ENCODE results near the gene RAB11A. TPM values are rescaled to one million over a fixed set of nuclear protein-coding genes. Genes with fewer than 3 reads are reported as not detected.

The RAB11A gene
- total RNA-seq, 1 experiment from 2014 or later, result 263 TPM

DNA sequence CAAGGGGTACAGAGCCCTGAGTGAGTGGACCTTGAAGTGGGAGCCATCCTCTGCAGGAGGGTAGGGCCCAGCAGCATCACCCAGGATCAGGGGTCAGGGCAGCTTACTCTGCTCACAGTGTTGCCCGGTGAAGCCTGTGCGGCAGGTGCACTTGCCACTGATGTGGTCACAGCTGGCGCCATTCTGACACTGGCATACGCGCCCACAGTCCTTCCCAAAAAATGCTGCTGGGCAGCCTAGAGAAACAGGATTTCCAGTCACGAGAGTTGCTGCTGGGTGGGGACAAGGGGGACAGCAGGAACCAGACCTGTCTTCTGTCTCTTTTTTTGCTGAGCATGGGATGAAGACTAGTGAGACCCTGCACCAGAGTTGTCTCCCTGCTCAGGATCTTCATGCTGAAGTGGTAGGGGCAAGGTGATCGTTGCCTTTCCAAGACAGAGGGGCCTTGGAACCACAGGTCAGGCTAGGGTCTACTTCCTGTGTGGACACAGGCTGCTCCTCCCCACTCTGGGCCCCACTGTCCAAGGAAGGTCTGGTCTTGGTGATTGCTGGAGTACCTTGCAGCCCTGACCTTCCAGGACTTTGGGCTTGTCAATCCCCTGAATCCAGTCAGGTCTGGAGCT lies 46.9 kb downstream of the RAB11A start:
- Histone ChIP-seq H3K4me1 (ENCODE audit: control insufficient read depth, insufficient read depth, low read length) (no peaks in the 10 kb centered on the region), H3K4me3 (ENCODE audit: low read depth in 2 of 2, low read length in 2 of 2) (no peak overlapping the region), H3K36me3 (ENCODE audit: control insufficient read depth, insufficient read depth, low read length) (no peaks in the 10 kb centered on the region; the same call in 1 of the 2 replicates), H3K9me3 (ENCODE audit: control insufficient read depth, insufficient read depth, low read depth, low read length) (no peaks in the 10 kb centered on the region), H3K27ac (ENCODE audit: low read length) (no peak overlapping the region), H3K27me3 (ENCODE audit: control insufficient read depth, insufficient read depth, low read length) (no peaks in the 10 kb centered on the region)
- CTCF ChIA-PET, result interaction anchor here (0.6 to 1.5 kb wide), 2 partner anchors 13 to 100 kb away, joined by 3 to 5 read pairs; no protein-coding TSS in a partner anchor
- POLR2A ChIA-PET, result no interaction called here
- DNase-seq (ENCODE audit: low read depth, low spot score), result no peak
- intact Hi-C loops (cut with micrococcal nuclease; ENCODE audit: unreplicated experiment), result no loop called here
- BruUV-seq (replicated peaks), result no TSS peak
- 0 out of 2 replicates have a peak, but pooled peaks have one; percentile 5 for ATAC-seq
- no peak for TF ChIP-seq SIN3A (IDR thresholded peaks at IDR 0.05; ENCODE audit: borderline replicate concordance, insufficient read depth, low read depth, low read length)
- no peak for TF ChIP-seq POLR2AphosphoS5 (IDR thresholded peaks at IDR 0.05; ENCODE audit: low read depth, low read length)
- TF ChIP-seq, protein P1, sequence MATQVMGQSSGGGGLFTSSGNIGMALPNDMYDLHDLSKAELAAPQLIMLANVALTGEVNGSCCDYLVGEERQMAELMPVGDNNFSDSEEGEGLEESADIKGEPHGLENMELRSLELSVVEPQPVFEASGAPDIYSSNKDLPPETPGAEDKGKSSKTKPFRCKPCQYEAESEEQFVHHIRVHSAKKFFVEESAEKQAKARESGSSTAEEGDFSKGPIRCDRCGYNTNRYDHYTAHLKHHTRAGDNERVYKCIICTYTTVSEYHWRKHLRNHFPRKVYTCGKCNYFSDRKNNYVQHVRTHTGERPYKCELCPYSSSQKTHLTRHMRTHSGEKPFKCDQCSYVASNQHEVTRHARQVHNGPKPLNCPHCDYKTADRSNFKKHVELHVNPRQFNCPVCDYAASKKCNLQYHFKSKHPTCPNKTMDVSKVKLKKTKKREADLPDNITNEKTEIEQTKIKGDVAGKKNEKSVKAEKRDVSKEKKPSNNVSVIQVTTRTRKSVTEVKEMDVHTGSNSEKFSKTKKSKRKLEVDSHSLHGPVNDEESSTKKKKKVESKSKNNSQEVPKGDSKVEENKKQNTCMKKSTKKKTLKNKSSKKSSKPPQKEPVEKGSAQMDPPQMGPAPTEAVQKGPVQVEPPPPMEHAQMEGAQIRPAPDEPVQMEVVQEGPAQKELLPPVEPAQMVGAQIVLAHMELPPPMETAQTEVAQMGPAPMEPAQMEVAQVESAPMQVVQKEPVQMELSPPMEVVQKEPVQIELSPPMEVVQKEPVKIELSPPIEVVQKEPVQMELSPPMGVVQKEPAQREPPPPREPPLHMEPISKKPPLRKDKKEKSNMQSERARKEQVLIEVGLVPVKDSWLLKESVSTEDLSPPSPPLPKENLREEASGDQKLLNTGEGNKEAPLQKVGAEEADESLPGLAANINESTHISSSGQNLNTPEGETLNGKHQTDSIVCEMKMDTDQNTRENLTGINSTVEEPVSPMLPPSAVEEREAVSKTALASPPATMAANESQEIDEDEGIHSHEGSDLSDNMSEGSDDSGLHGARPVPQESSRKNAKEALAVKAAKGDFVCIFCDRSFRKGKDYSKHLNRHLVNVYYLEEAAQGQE (IDR thresholded peaks at IDR 0.05; ENCODE audit: insufficient read depth in 1 of 2, low read depth in 2 of 2, low read length in 1 of 2), result no peak
- TF ChIP-seq TCF7L2 (IDR thresholded peaks at IDR 0.05; ENCODE audit: low read depth, low read length), result no peak
- TF ChIP-seq, protein P2, sequence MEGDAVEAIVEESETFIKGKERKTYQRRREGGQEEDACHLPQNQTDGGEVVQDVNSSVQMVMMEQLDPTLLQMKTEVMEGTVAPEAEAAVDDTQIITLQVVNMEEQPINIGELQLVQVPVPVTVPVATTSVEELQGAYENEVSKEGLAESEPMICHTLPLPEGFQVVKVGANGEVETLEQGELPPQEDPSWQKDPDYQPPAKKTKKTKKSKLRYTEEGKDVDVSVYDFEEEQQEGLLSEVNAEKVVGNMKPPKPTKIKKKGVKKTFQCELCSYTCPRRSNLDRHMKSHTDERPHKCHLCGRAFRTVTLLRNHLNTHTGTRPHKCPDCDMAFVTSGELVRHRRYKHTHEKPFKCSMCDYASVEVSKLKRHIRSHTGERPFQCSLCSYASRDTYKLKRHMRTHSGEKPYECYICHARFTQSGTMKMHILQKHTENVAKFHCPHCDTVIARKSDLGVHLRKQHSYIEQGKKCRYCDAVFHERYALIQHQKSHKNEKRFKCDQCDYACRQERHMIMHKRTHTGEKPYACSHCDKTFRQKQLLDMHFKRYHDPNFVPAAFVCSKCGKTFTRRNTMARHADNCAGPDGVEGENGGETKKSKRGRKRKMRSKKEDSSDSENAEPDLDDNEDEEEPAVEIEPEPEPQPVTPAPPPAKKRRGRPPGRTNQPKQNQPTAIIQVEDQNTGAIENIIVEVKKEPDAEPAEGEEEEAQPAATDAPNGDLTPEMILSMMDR (IDR thresholded peaks at IDR 0.05), result no peak
- in situ Hi-C loops (cut with HindIII; ENCODE audit: low pct_unique_long_range_greater_than_20kb, low sequenced_read_pairs), result no loop called here

DNA sequence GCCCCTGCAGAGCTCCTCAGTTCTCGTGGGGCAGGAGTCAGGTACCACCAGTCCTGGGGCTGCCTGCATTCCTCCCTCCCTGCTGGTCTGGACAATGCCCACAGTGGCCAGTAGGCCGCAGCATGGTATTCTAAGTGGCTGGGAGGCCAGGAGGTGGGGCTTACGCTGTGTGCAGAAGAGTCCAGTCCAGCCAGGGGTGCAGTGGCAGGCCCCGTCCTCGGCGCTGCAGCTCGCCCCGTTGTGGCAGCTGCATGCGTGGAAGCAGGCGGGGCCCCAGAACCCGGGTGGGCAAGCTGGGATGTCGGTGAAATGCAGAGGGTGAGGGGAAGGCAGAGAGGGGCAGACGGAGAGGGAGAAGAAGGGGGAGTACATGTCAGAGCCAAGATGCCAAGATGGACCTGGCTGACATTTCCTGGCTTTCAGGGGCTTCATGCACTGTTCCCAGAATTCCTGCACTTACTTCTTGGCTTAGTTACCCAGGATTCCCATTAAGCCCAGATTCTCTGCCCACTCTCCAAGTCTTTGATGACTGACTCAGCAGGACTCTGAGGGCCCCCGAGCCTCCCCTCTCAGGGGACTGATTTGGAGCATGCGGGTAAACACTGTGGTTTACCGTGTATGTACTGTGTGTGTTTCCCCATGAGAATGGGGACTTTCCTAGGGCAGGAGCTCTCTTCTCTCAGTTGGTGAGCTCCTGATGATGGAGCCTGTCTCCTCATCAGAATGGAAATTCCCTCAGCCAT lies 47.5 kb downstream of the RAB11A start:
- Histone ChIP-seq H3K4me1 (ENCODE audit: control insufficient read depth, insufficient read depth, low read length) (no peaks in the 10 kb centered on the region), H3K4me3 (ENCODE audit: low read depth in 2 of 2, low read length in 2 of 2) (no peak overlapping the region), H3K27me3 (ENCODE audit: control insufficient read depth, insufficient read depth, low read length) (no peaks in the 10 kb centered on the region), H3K27ac (ENCODE audit: low read length) (no peak overlapping the region), H3K9me3 (ENCODE audit: control insufficient read depth, insufficient read depth, low read depth, low read length) (no peaks in the 10 kb centered on the region), H3K36me3 (ENCODE audit: control insufficient read depth, insufficient read depth, low read length) (no peaks in the 10 kb centered on the region)
- DNase-seq (ENCODE audit: low read depth, low spot score) (peak; percentile 13), ATAC-seq (peak; percentile 88)
- BruUV-seq (replicated peaks), result no TSS peak
- TF ChIP-seq TCF7L2 (IDR thresholded peaks at IDR 0.05; ENCODE audit: low read depth, low read length) (no peak), POLR2AphosphoS5 (IDR thresholded peaks at IDR 0.05; ENCODE audit: low read depth, low read length) (no peak), SIN3A (IDR thresholded peaks at IDR 0.05; ENCODE audit: borderline replicate concordance, insufficient read depth, low read depth, low read length) (no peak)
- TF ChIP-seq, protein P2 (IDR thresholded peaks at IDR 0.05), result peak; percentile 48; the same call in 1 of the 2 replicates
- ChIA-PET POLR2A (no interaction called here), CTCF (interaction anchor here (0.6 to 1.5 kb wide), 3 partner anchors 12 to 108 kb away, joined by 3 to 5 read pairs (median 3); no protein-coding TSS in a partner anchor)
- in situ Hi-C loops (cut with HindIII; ENCODE audit: low pct_unique_long_range_greater_than_20kb, low sequenced_read_pairs), result no loop called here
- intact Hi-C loops (cut with micrococcal nuclease; ENCODE audit: unreplicated experiment), result no loop called here

Measured in Panc1 (cell line).